ENCODE measurements around the gene IGFBP1. TPM values are rescaled to one million over a fixed set of nuclear protein-coding genes. Genes with fewer than 3 reads are reported as not detected.

IGFBP1 gene
- total RNA-seq, 3 donors from 2014 or later (not counting 1 experiment from before 2014, with no cell fraction given) = not detected

GRCh38 chr7:45898222-45898621 is 9.9 kb downstream of the IGFBP1 start:
- Histone ChIP-seq H3K4me1 (ENCODE audit: control insufficient read depth, insufficient read depth, low read length) (no peaks in the 10 kb centered on the region), H3K9me3 (ENCODE audit: control insufficient read depth, insufficient read depth, low read length) (no peaks in the 10 kb centered on the region), H3K36me3 (ENCODE audit: control insufficient read depth, insufficient read depth, low read length) (no peaks in the 10 kb centered on the region), H3K27ac (ENCODE audit: low read length) (no peak overlapping the region), H3K4me3 (ENCODE audit: low read length) (no peak overlapping the region), H3K27me3 (ENCODE audit: control insufficient read depth, insufficient read depth, low read length) (peaks cover 5% of the 10 kb centered on the region)
- no peak overlapping the region for H3K27ac Mint-ChIP-seq
- no peak for TF ChIP-seq CTCF (IDR thresholded peaks at IDR 0.05)
- peaks cover 28 to 40% of the 10 kb centered on the region in 2 donors for H3K27me3 Mint-ChIP-seq (ENCODE audit: low read depth in 2 of 2)
- 86% methylated on average over 1 of the region's 2 CpGs for WGBS (ENCODE audit: insufficient coverage)
- H3K9me3 Mint-ChIP-seq = peaks cover 0 to 3% of the 10 kb centered on the region in 2 donors
- intact Hi-C loops (cut with micrococcal nuclease) = no loop called here
- H3K4me1 Mint-ChIP-seq = no peaks in the 10 kb centered on the region
- H3K4me3 Mint-ChIP-seq = no peak overlapping the region
- ATAC-seq (no peak), DNase-seq (no peak)
- H3K36me3 Mint-ChIP-seq = no peaks in the 10 kb centered on the region

- no peaks in the 10 kb centered on the region for H3K9me3 ChIP-seq (ENCODE audit: control insufficient read depth, insufficient read depth, low read length)
- Mint-ChIP-seq H3K27ac (no peak overlapping the region), H3K4me3 (no peak overlapping the region), H3K36me3 (no peaks in the 10 kb centered on the region), H3K4me1 (no peaks in the 10 kb centered on the region), H3K27me3 (ENCODE audit: low read depth in 2 of 2) (peaks cover 10 to 16% of the 10 kb centered on the region in 2 donors), H3K9me3 (peaks cover 0 to 3% of the 10 kb centered on the region in 2 donors)
- WGBS (ENCODE audit: insufficient coverage) = 77% methylated on average over 1 of the region's 1 CpG
- H3K4me3 ChIP-seq (ENCODE audit: low read length) = no peak overlapping the region
- peaks cover 3% of the 10 kb centered on the region for H3K27me3 ChIP-seq (ENCODE audit: control insufficient read depth, insufficient read depth, low read length)
- H3K27ac ChIP-seq (ENCODE audit: low read length) = no peak overlapping the region
- intact Hi-C loops (cut with micrococcal nuclease) = no loop called here
- no peaks in the 10 kb centered on the region for H3K36me3 ChIP-seq (ENCODE audit: control insufficient read depth, insufficient read depth, low read length)
- no peaks in the 10 kb centered on the region for H3K4me1 ChIP-seq (ENCODE audit: control insufficient read depth, insufficient read depth, low read length)
- ATAC-seq = no peak
- no peak for TF ChIP-seq CTCF (IDR thresholded peaks at IDR 0.05)
- no peak for DNase-seq
Observed at GRCh38 chr7:45901566-45901965, 13.3 kb downstream of the IGFBP1 start.

- Histone ChIP-seq H3K27me3 (ENCODE audit: control insufficient read depth, insufficient read depth, low read length) (no peaks in the 10 kb centered on the region), H3K27ac (ENCODE audit: low read length) (no peak overlapping the region), H3K9me3 (ENCODE audit: control insufficient read depth, insufficient read depth, low read length) (no peaks in the 10 kb centered on the region), H3K36me3 (ENCODE audit: control insufficient read depth, insufficient read depth, low read length) (no peaks in the 10 kb centered on the region), H3K4me1 (ENCODE audit: control insufficient read depth, insufficient read depth, low read length) (no peaks in the 10 kb centered on the region), H3K4me3 (ENCODE audit: low read length) (no peak overlapping the region)
- intact Hi-C loops (cut with micrococcal nuclease) = no loop called here
- H3K4me1 Mint-ChIP-seq = no peaks in the 10 kb centered on the region
- peaks cover 0 to 3% of the 10 kb centered on the region in 2 donors for H3K9me3 Mint-ChIP-seq
- ATAC-seq (no peak), DNase-seq (no peak)
- H3K36me3 Mint-ChIP-seq = no peaks in the 10 kb centered on the region
- TF ChIP-seq CTCF (IDR thresholded peaks at IDR 0.05) = no peak
- no peak overlapping the region for H3K4me3 Mint-ChIP-seq
- no CpG with 5 or more reads among the region's 1 CpG for WGBS (ENCODE audit: insufficient coverage)
- H3K27me3 Mint-ChIP-seq (ENCODE audit: low read depth in 2 of 2) = peaks cover 6 to 12% of the 10 kb centered on the region in 2 donors
- no peak overlapping the region for H3K27ac Mint-ChIP-seq
Observed at GRCh38 chr7:45902820-45903219, 14.5 kb downstream of the IGFBP1 start.

- ATAC-seq (no peak), DNase-seq (no peak)
- H3K9me3 Mint-ChIP-seq = no peaks in the 10 kb centered on the region
- Histone ChIP-seq H3K4me3 (ENCODE audit: low read length) (no peak overlapping the region), H3K9me3 (ENCODE audit: control insufficient read depth, insufficient read depth, low read length) (no peaks in the 10 kb centered on the region), H3K4me1 (ENCODE audit: control insufficient read depth, insufficient read depth, low read length) (no peaks in the 10 kb centered on the region), H3K36me3 (ENCODE audit: control insufficient read depth, insufficient read depth, low read length) (no peaks in the 10 kb centered on the region), H3K27me3 (ENCODE audit: control insufficient read depth, insufficient read depth, low read length) (no peaks in the 10 kb centered on the region), H3K27ac (ENCODE audit: low read length) (no peak overlapping the region)
- no peak for TF ChIP-seq CTCF (IDR thresholded peaks at IDR 0.05)
- intact Hi-C loops (cut with micrococcal nuclease) = no loop called here
- H3K36me3 Mint-ChIP-seq = no peaks in the 10 kb centered on the region
- H3K4me1 Mint-ChIP-seq = no peaks in the 10 kb centered on the region
- no peak overlapping the region for H3K27ac Mint-ChIP-seq
- no peak overlapping the region for H3K4me3 Mint-ChIP-seq
- H3K27me3 Mint-ChIP-seq (ENCODE audit: low read depth in 2 of 2) = peaks cover 11% of the 10 kb centered on the region in 2 donors
Observed at GRCh38 chr7:45909561-45909960, 21.3 kb downstream of the IGFBP1 start.

Data from natural killer cell (primary cell).